ENCODE measurements around the gene NEK2. TPM values are rescaled to one million over a fixed set of nuclear protein-coding genes. Genes with fewer than 3 reads are reported as not detected.
"Not testable (repeated sequence)": the region's sequence is repeated elsewhere in the genome, so short reads cannot be mapped to it uniquely, and the experiment has no call there.

Gene NEK2
- total and polyA plus RNA-seq, 2 donors from 2014 or later: 0.35 TPM; not detected in 1

DNA sequence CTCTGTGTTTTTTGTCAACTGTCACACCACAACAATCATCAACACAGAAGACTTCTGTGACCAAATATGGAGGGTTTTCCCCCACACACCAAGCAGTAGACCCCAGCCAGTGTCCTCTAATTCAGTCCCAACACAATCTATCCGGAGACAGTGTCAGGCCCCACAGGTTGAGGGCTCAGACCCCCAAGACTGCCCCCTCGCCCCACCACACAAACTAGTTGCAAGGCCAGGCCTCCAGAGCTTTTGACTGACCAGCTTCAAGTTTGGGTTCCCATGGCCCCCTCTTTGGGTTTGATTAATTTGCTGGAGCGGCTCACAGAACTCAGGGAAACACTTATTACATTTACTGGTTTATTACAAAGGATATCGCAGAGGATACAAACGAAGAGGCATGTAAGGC is 37.2 kb downstream of the NEK2 start:
- no peaks in the 10 kb centered on the region for H3K9me3 ChIP-seq (ENCODE audit: control insufficient read depth in 2 of 3, insufficient read depth in 1 of 3, low read length in 3 of 3)
- no peak overlapping the region for H3K9ac ChIP-seq (ENCODE audit: low read length in 3 of 3)
- H3K4me1 ChIP-seq (ENCODE audit: control insufficient read depth in 2 of 3, insufficient read depth in 2 of 3, low read depth in 1 of 3, low read length in 3 of 3): peaks cover 0 to 7% (median 5%) of the 10 kb centered on the region in 3 donors
- no peaks in the 10 kb centered on the region for H3K36me3 ChIP-seq (ENCODE audit: control insufficient read depth in 2 of 3, insufficient read depth in 3 of 3, low read length in 3 of 3)
- no peak overlapping the region for H3K4me3 ChIP-seq (ENCODE audit: low read length in 3 of 3)
- DNase-seq (no peak), FAIRE-seq (no peak)
- H3K27ac ChIP-seq (ENCODE audit: low read depth in 2 of 2, low read length in 2 of 2): no peak overlapping the region
- intact Hi-C loops (cut with DNase I): no loop called here
- H3K27me3 ChIP-seq (ENCODE audit: control insufficient read depth, insufficient read depth, low read length): no peaks in the 10 kb centered on the region
- no peak for TF ChIP-seq CTCF (IDR thresholded peaks at IDR 0.05; ENCODE audit: borderline replicate concordance, extremely low read depth, insufficient read depth)

GRCh38 chr1:211637066-211637465 is 38.4 kb downstream of the NEK2 start:
- Histone ChIP-seq H3K9me3 (ENCODE audit: control insufficient read depth in 2 of 3, insufficient read depth in 1 of 3, low read length in 3 of 3) (no peaks in the 10 kb centered on the region), H3K9ac (ENCODE audit: low read length in 3 of 3) (no peak overlapping the region), H3K27me3 (ENCODE audit: control insufficient read depth, insufficient read depth, low read length) (no peaks in the 10 kb centered on the region), H3K36me3 (ENCODE audit: control insufficient read depth in 2 of 3, insufficient read depth in 3 of 3, low read length in 3 of 3) (no peaks in the 10 kb centered on the region), H3K4me3 (ENCODE audit: low read length in 3 of 3) (no peak overlapping the region), H3K4me1 (ENCODE audit: control insufficient read depth in 2 of 3, insufficient read depth in 2 of 3, low read depth in 1 of 3, low read length in 3 of 3) (peaks cover 0 to 2% (median 0%) of the 10 kb centered on the region in 3 donors), H3K27ac (ENCODE audit: low read depth in 2 of 2, low read length in 2 of 2) (no peak overlapping the region)
- no peak for TF ChIP-seq CTCF (IDR thresholded peaks at IDR 0.05; ENCODE audit: borderline replicate concordance, extremely low read depth, insufficient read depth)
- no peak for DNase-seq
- FAIRE-seq: no peak
- intact Hi-C loops (cut with DNase I): no loop called here

DNA sequence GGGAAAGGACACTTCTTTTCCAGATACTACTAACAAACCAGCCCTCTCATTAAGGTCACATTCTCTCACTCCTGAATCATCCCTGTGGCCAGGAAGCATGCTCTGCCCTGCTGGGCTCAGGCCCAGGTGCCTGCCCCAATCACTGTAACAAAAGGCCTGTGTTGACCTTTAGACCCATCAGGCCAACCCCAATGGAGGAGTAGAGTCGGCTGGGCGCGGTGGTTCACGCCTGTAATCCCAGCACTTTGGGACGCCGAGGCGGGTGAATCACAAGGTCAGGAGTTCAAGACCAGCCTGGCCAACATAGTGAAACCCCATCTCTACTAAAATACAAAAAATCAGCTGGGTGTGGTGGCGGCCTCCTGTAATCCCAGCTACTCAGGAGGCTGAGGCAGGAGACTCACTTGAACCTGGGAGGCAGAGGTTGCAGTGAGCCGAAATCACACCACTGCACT is 38.8 kb downstream of the NEK2 start:
- FAIRE-seq; H3K27me3 ChIP-seq (ENCODE audit: control insufficient read depth, insufficient read depth, low read length); H3K9me3 ChIP-seq (ENCODE audit: control insufficient read depth in 2 of 3, insufficient read depth in 1 of 3, low read length in 3 of 3); H3K9ac ChIP-seq (ENCODE audit: low read length in 3 of 3); H3K4me3 ChIP-seq (ENCODE audit: low read length in 3 of 3); intact Hi-C loops (cut with DNase I); H3K36me3 ChIP-seq (ENCODE audit: control insufficient read depth in 2 of 3, insufficient read depth in 3 of 3, low read length in 3 of 3); H3K27ac ChIP-seq (ENCODE audit: low read depth in 2 of 2, low read length in 2 of 2); DNase-seq; H3K4me1 ChIP-seq (ENCODE audit: control insufficient read depth in 2 of 3, insufficient read depth in 2 of 3, low read depth in 1 of 3, low read length in 3 of 3): not testable (repeated sequence)

DNA sequence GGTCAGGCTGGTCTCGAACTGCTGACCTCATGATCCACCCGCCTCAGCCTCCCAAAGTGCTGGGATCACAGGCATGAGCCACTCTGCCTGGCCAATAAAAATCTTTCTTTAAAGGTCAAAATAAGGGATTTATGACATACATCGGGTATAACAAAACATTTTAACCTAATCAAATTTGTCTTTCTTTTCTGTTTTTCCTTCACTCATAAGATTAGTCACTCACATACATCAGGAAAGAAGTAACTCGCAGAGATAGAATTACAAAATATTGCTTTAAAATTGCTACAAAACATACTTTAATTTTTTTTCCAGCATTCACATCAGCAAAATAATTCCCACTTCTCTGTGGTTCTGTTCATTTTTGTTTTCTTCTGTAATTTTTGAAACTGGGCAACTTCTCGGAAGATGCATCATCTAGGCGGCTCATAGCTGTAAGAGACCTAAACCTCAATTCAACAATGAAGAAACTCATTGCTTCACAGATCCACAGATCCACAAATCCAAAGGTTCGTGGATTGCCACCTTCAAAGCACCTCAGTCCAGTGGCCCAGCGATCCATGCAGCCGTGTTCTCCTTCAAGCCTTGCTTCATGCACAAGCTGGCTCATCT is 39.7 kb downstream of the NEK2 start:
- Histone ChIP-seq H3K4me1 (ENCODE audit: control insufficient read depth in 2 of 3, insufficient read depth in 2 of 3, low read depth in 1 of 3, low read length in 3 of 3) (peaks cover 0 to 2% (median 0%) of the 10 kb centered on the region in 3 donors), H3K9me3 (ENCODE audit: control insufficient read depth in 2 of 3, insufficient read depth in 1 of 3, low read length in 3 of 3) (no peaks in the 10 kb centered on the region), H3K36me3 (ENCODE audit: control insufficient read depth in 2 of 3, insufficient read depth in 3 of 3, low read length in 3 of 3) (no peaks in the 10 kb centered on the region), H3K27ac (ENCODE audit: low read depth in 2 of 2, low read length in 2 of 2) (no peak overlapping the region), H3K9ac (ENCODE audit: low read length in 3 of 3) (no peak overlapping the region), H3K4me3 (ENCODE audit: low read length in 3 of 3) (no peak overlapping the region), H3K27me3 (ENCODE audit: control insufficient read depth, insufficient read depth, low read length) (no peaks in the 10 kb centered on the region)
- intact Hi-C loops (cut with DNase I): no loop called here
- FAIRE-seq: no peak
- no peak for DNase-seq
- TF ChIP-seq CTCF (IDR thresholded peaks at IDR 0.05; ENCODE audit: borderline replicate concordance, extremely low read depth, insufficient read depth): no peak
